HCT116 (cell line): ENCODE results near the gene CNOT2. TPM values are rescaled to one million over a fixed set of nuclear protein-coding genes. Genes with fewer than 3 reads are reported as not detected.

ENCODE experiments used
- ATAC-seq: fragments of 200-7000 bp; cut with Tn5 transposase; 2 replicates; pipeline ENCODE4 v1.9.1; 2020; ENCODE audit warnings: mild to moderate bottlenecking, moderate library complexity
- BruUV-seq: library from RNA; stranded (reverse); fragments of 400-500 nt; replicated peaks from 2 replicates; lab custom pipeline; 2021; lab: Mats Ljungman, UMichigan
- CTCF ChIA-PET: fragments of 300-600 bp; sonication (Branson Sonifier 250); formaldehyde crosslinking; loops from one replicate; lab custom pipeline; 2021; ENCODE audit warnings: antibody characterized with exemption; lab: Charles Lee
- POLR2A ChIA-PET: fragments of 300-600, 350-600 bp; sonication (Branson Sonifier 250); formaldehyde crosslinking; loops from one replicate; lab custom pipeline; 2021; ENCODE audit warnings: antibody characterized with exemption; lab: Charles Lee
- RAD21 ChIA-PET, 2 experiments: fragments of 300-600 bp; sonication (Branson Sonifier 250); formaldehyde crosslinking; loops; one replicate each; lab custom pipeline; 2023; ENCODE audit warnings: low total read pairs in 2 of 2; ENCODE audit not compliant: uncharacterized antibody in 2 of 2, unreplicated experiment in 2 of 2, low non-redundant PET in 1 of 2; lab: Charles Lee
- DNase-seq: peaks from one replicate; pipeline ENCODE4 v3.0.0-alpha.2; 2010; ENCODE audit warnings: low read depth, low spot score
- H2AFZ ChIP-seq: fragments of 200-600 bp; shearing (Covaris generic), sonication (generic); 2 replicates; pipeline ENCODE4 v1.6.1; 2017; ENCODE audit warnings: low read depth, mixed run types, mixed read lengths, antibody characterized with exemption, low read length; ENCODE audit not compliant: poor library complexity, severe bottlenecking
- H3K27ac ChIP-seq: 2 replicates; pipeline ENCODE4 v1.5.1; 2012; ENCODE audit warnings: low read depth, low read length
- H3K27me3 ChIP-seq: fragments of 200-600 bp; sonication (generic); 2 replicates; pipeline ENCODE4 v1.6.1; 2016; ENCODE audit warnings: mixed run types, low read length, mixed read lengths; ENCODE audit not compliant: insufficient read depth
- H3K36me3 ChIP-seq, 2 experiments: fragments of 200-500 bp in 1 of 2; fragments of 200-600 bp in 1 of 2; sonication (Bioruptor generic) in 1 of 2; sonication (generic) in 1 of 2; 2 replicates each; pipeline versions ENCODE4 v1.5.1 to v1.6.1; 2014 to 2016; ENCODE audit warnings: low read length in 2 of 2, inconsistent platforms in 1 of 2, mixed read lengths in 1 of 2, mixed run types in 1 of 2; ENCODE audit not compliant: insufficient read depth in 2 of 2, control insufficient read depth in 1 of 2
- H3K4me1 ChIP-seq, 2 experiments: fragments of 200-600 bp in 1 of 2; sonication (generic) in 1 of 2; 2 replicates each; pipeline versions ENCODE4 v1.5.1 to v1.6.1; 2012 to 2017; ENCODE audit warnings: low read length in 2 of 2, inconsistent platforms in 1 of 2, mild to moderate bottlenecking in 1 of 2, mixed read lengths in 1 of 2, mixed run types in 1 of 2, moderate library complexity in 1 of 2; ENCODE audit not compliant: insufficient read depth in 2 of 2, control insufficient read depth in 1 of 2
- H3K4me2 ChIP-seq: fragments of 200-600 bp; sonication (generic); 2 replicates; pipeline ENCODE4 v1.6.1; 2017; ENCODE audit warnings: mixed run types, low read length, mixed read lengths
- H3K4me3 ChIP-seq, 2 experiments: fragments of 200-600 bp in 1 of 2; sonication (generic) in 1 of 2; replicated peaks in 1 of 2; 2 replicates each; pipeline ENCODE4 v1.5.1; 2011 to 2016; ENCODE audit warnings: low read length in 2 of 2, control low read depth in 1 of 2, low read depth in 1 of 2, mild to moderate bottlenecking in 1 of 2, mixed read lengths in 1 of 2, mixed run types in 1 of 2
- H3K79me2 ChIP-seq: fragments of 200-600 bp; sonication (generic); 2 replicates; pipeline ENCODE4 v1.6.1; 2017; ENCODE audit warnings: mild to moderate bottlenecking, mixed run types, low read length, moderate library complexity, mixed read lengths; ENCODE audit not compliant: insufficient read depth
- H3K9ac ChIP-seq: fragments of 200-600 bp; sonication (generic); 2 replicates; pipeline ENCODE4 v1.6.1; 2016; ENCODE audit warnings: low read length, mixed read lengths
- H3K9me2 ChIP-seq: fragments of 200-600 bp; sonication (generic), shearing (Covaris generic); 2 replicates; pipeline ENCODE4 v1.6.1; 2017; ENCODE audit warnings: mixed run types, mild to moderate bottlenecking, moderate library complexity; ENCODE audit not compliant: insufficient read depth
- H3K9me3 ChIP-seq, 2 experiments: fragments of 200-500 bp in 1 of 2; fragments of 200-600 bp in 1 of 2; sonication (Bioruptor generic) in 1 of 2; sonication (generic) in 1 of 2; 2 replicates each; pipeline ENCODE4 v1.6.1; 2014 to 2017; ENCODE audit warnings: low read length in 2 of 2, mixed read lengths in 2 of 2, inconsistent platforms in 1 of 2, low read depth in 1 of 2, mild to moderate bottlenecking in 1 of 2, mixed run types in 1 of 2, moderate library complexity in 1 of 2; ENCODE audit not compliant: control insufficient read depth in 1 of 2, insufficient read depth in 1 of 2
- H4K20me1 ChIP-seq: fragments of 200-600 bp; sonication (generic), shearing (Covaris generic); 2 replicates; pipeline ENCODE4 v1.6.1; 2017; ENCODE audit warnings: mixed run types, mild to moderate bottlenecking, moderate library complexity; ENCODE audit not compliant: insufficient read depth
- ATF3 ChIP-seq: IDR thresholded peaks from 2 replicates; pipeline ENCODE4 v1.6.1; 2012
- CBX3 ChIP-seq: IDR thresholded peaks from 2 replicates; pipeline ENCODE4 v1.6.1; 2012; ENCODE audit warnings: low read depth
- CEBPB ChIP-seq: IDR thresholded peaks from 2 replicates; pipeline ENCODE4 v1.6.1; 2012; ENCODE audit warnings: low read depth
- EGR1 ChIP-seq: IDR thresholded peaks from 2 replicates; pipeline ENCODE4 v1.6.1; 2012; ENCODE audit warnings: low read depth
- ELF1 ChIP-seq: IDR thresholded peaks from 2 replicates; pipeline ENCODE4 v1.6.1; 2012; ENCODE audit warnings: low read depth, borderline replicate concordance
- EZH2 ChIP-seq: fragments of 200-600 bp; sonication (generic); IDR thresholded peaks from 2 replicates; pipeline ENCODE4 v1.6.1; 2017; ENCODE audit warnings: antibody characterized with exemption, mixed run types
- JUND ChIP-seq: IDR thresholded peaks from 2 replicates; pipeline ENCODE4 v1.6.1; 2012
- POLR2A ChIP-seq: IDR thresholded peaks from 2 replicates; pipeline ENCODE4 v1.7.0; 2011; ENCODE audit warnings: borderline replicate concordance; ENCODE audit not compliant: insufficient read depth, insufficient read length; ENCODE audit errors: extremely low read depth
- POLR2AphosphoS5 ChIP-seq: IDR thresholded peaks from 2 replicates; pipeline ENCODE4 v1.6.1; 2011; ENCODE audit warnings: mild to moderate bottlenecking, low read depth, low read length, moderate library complexity
- RAD21 ChIP-seq: IDR thresholded peaks from 2 replicates; pipeline ENCODE4 v1.6.1; 2012; ENCODE audit warnings: low read depth, mild to moderate bottlenecking
- SRF ChIP-seq: IDR thresholded peaks from 2 replicates; pipeline ENCODE4 v1.6.1; 2012; ENCODE audit warnings: low read depth
- TCF7L2 ChIP-seq: IDR thresholded peaks from 2 replicates; pipeline ENCODE4 v1.7.0; 2011; ENCODE audit warnings: borderline replicate concordance, inconsistent platforms; ENCODE audit not compliant: insufficient read depth, insufficient read length; ENCODE audit errors: extremely low read depth
- YY1 ChIP-seq: IDR thresholded peaks from 2 replicates; pipeline ENCODE4 v1.6.1; 2011; ENCODE audit warnings: low read length, low read depth, moderate library complexity, mild to moderate bottlenecking; ENCODE audit not compliant: insufficient replicate concordance; ENCODE audit errors: extremely low read depth
- intact Hi-C: fragments of 100-400 bp; cut with micrococcal nuclease; formaldehyde crosslinking; loops from 2 replicates; pipeline ENCODE4 v1.10.0; 2022
- total RNA-seq: library from RNA; stranded (reverse); gene quantifications from one replicate; pipeline ENCODE4 v1.2.1, GENCODE V29; 2021; ENCODE audit not compliant: unreplicated experiment
- TF ChIP-seq, protein P1 (sequence below): IDR thresholded peaks from 2 replicates; pipeline ENCODE4 v1.6.1; 2012; ENCODE audit warnings: low read depth
- TF ChIP-seq, protein P2 (sequence below): IDR thresholded peaks from 2 replicates; pipeline ENCODE4 v1.6.1; 2011; ENCODE audit warnings: mild to moderate bottlenecking, low read length, moderate library complexity; ENCODE audit not compliant: insufficient replicate concordance; ENCODE audit errors: extremely low read depth

Gene CNOT2
- total RNA-seq, 1 experiment from 2014 or later, result 58.7 TPM

GRCh38 chr12:70244409-70244808 is 1.2 kb downstream of the CNOT2 start:
- ATAC-seq (no peak), DNase-seq (no peak)
- ChIA-PET CTCF (interaction anchor here (1.7 kb wide), 1 partner anchor 332 kb away, joined by 3 read pairs; no protein-coding TSS in a partner anchor), POLR2A (no interaction called here), RAD21 (no interaction called here)
- H3K4me2 ChIP-seq, result peak overlapping the region; percentile 88
- no peaks in the 10 kb centered on the region for H3K9me3 ChIP-seq
- peak overlapping the region; percentile 83 for H3K9ac ChIP-seq
- peak overlapping the region; percentile 78 to 81 for H3K4me3 ChIP-seq
- BruUV-seq, result TSS peak; percentile 51
- H3K4me1 ChIP-seq, result peaks cover 3 to 16% of the 10 kb centered on the region in 2 experiments; a peak in 3 of 4 replicates
- no peaks in the 10 kb centered on the region for H3K27me3 ChIP-seq
- peaks cover 69% of the 10 kb centered on the region for H3K79me2 ChIP-seq
- peak overlapping the region; percentile 96; the same call in 1 of the 2 replicates for H3K27ac ChIP-seq
- H4K20me1 ChIP-seq, result peaks cover 19% of the 10 kb centered on the region
- H2AFZ ChIP-seq, result no peak overlapping the region
- 0 out of 4 replicates have a peak, but pooled peaks cover 0 to 2% of the 10 kb centered on the region in 2 experiments for H3K36me3 ChIP-seq
- intact Hi-C loops, result loop anchor here (5.0 kb wide), 2 partner anchors 123 to 333 kb away; partner anchors contain the start of gene KCNMB4
- TF ChIP-seq EZH2 (no peak), JUND (no peak), POLR2AphosphoS5 (no peak), ELF1 (no peak), TCF7L2 (no peak), CEBPB (no peak)
- H3K9me2 ChIP-seq, result no peaks in the 10 kb centered on the region

- Histone ChIP-seq H3K4me1 (peaks cover 3 to 16% of the 10 kb centered on the region in 2 experiments; a peak in 3 of 4 replicates), H2AFZ (no peak overlapping the region), H3K27ac (no peak overlapping the region), H3K36me3 (0 out of 4 replicates have a peak, but pooled peaks cover 0 to 2% of the 10 kb centered on the region in 2 experiments), H3K27me3 (no peaks in the 10 kb centered on the region), H3K79me2 (peaks cover 80% of the 10 kb centered on the region), H3K4me3 (no peak overlapping the region), H3K4me2 (peak overlapping the region; percentile 88; the same call in 1 of the 2 replicates), H4K20me1 (peaks cover 23% of the 10 kb centered on the region), H3K9me2 (no peaks in the 10 kb centered on the region), H3K9me3 (no peaks in the 10 kb centered on the region), H3K9ac (no peak overlapping the region; the same call in 1 of the 2 replicates)
- POLR2A ChIA-PET, result no interaction called here
- RAD21 ChIA-PET, result no interaction called here
- ATAC-seq, result no peak
- no peak for DNase-seq
- no TSS peak for BruUV-seq
- CTCF ChIA-PET, result no interaction called here
- intact Hi-C loops, result no loop called here
- TF ChIP-seq EGR1 (no peak), TCF7L2 (no peak), CBX3 (no peak), EZH2 (no peak), POLR2A (no peak), SRF (no peak), YY1 (no peak), RAD21 (no peak), ATF3 (no peak)
- TF ChIP-seq, protein P1, sequence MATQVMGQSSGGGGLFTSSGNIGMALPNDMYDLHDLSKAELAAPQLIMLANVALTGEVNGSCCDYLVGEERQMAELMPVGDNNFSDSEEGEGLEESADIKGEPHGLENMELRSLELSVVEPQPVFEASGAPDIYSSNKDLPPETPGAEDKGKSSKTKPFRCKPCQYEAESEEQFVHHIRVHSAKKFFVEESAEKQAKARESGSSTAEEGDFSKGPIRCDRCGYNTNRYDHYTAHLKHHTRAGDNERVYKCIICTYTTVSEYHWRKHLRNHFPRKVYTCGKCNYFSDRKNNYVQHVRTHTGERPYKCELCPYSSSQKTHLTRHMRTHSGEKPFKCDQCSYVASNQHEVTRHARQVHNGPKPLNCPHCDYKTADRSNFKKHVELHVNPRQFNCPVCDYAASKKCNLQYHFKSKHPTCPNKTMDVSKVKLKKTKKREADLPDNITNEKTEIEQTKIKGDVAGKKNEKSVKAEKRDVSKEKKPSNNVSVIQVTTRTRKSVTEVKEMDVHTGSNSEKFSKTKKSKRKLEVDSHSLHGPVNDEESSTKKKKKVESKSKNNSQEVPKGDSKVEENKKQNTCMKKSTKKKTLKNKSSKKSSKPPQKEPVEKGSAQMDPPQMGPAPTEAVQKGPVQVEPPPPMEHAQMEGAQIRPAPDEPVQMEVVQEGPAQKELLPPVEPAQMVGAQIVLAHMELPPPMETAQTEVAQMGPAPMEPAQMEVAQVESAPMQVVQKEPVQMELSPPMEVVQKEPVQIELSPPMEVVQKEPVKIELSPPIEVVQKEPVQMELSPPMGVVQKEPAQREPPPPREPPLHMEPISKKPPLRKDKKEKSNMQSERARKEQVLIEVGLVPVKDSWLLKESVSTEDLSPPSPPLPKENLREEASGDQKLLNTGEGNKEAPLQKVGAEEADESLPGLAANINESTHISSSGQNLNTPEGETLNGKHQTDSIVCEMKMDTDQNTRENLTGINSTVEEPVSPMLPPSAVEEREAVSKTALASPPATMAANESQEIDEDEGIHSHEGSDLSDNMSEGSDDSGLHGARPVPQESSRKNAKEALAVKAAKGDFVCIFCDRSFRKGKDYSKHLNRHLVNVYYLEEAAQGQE, result no peak
- TF ChIP-seq, protein P2, sequence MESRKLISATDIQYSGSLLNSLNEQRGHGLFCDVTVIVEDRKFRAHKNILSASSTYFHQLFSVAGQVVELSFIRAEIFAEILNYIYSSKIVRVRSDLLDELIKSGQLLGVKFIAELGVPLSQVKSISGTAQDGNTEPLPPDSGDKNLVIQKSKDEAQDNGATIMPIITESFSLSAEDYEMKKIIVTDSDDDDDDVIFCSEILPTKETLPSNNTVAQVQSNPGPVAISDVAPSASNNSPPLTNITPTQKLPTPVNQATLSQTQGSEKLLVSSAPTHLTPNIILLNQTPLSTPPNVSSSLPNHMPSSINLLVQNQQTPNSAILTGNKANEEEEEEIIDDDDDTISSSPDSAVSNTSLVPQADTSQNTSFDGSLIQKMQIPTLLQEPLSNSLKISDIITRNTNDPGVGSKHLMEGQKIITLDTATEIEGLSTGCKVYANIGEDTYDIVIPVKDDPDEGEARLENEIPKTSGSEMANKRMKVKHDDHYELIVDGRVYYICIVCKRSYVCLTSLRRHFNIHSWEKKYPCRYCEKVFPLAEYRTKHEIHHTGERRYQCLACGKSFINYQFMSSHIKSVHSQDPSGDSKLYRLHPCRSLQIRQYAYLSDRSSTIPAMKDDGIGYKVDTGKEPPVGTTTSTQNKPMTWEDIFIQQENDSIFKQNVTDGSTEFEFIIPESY, result no peak
Observed at GRCh38 chr12:70245458-70245857, 2.2 kb downstream of the CNOT2 start.
